Sigmoid colon (tissue), 7 donors: ENCODE results near the gene TRIO. TPM values are rescaled to one million over a fixed set of nuclear protein-coding genes. Genes with fewer than 3 reads are reported as not detected.

ENCODE experiments used
- DNase-seq: peaks from one replicate; pipeline ENCODE4 v3.0.0-alpha.2; 2019
- H3K27ac ChIP-seq, 4 donors: fragments of 200-600 bp; sonication (generic); one replicate each; pipeline ENCODE4 v1.5.1; 2016 to 2019; ENCODE audit warnings: mild to moderate bottlenecking in 1 of 4
- H3K27me3 ChIP-seq, 3 donors: fragments of 200-600 bp; sonication (generic); one replicate each; pipeline ENCODE4 v1.5.1; 2019; ENCODE audit warnings: mild to moderate bottlenecking in 1 of 3
- H3K36me3 ChIP-seq, 4 donors: fragments of 200-600 bp; sonication (generic); one replicate each; pipeline ENCODE4 v1.5.1; 2016 to 2019
- H3K4me1 ChIP-seq, 4 donors: fragments of 200-600 bp; sonication (generic); one replicate each; pipeline ENCODE4 v1.5.1; 2017 to 2019
- H3K4me3 ChIP-seq, 4 donors: fragments of 200-600 bp; sonication (generic); one replicate each; pipeline ENCODE4 v1.5.1; 2017 to 2019; ENCODE audit warnings: mild to moderate bottlenecking in 2 of 4, moderate library complexity in 1 of 4
- H3K9me3 ChIP-seq, 4 donors: fragments of 200-600 bp in 3 of 4; sonication (generic) in 3 of 4; one replicate each; pipeline versions ENCODE4 v1.5.1 to v1.6.1; 2013 to 2019
- CTCF ChIP-seq, 4 experiments: fragments of 450-650 bp in 3 of 4; fragments of 200-600 bp in 1 of 4; IDR thresholded peaks; one replicate each; pipeline ENCODE4 v1.5.1; 2016 to 2019; ENCODE audit warnings: antibody characterized with exemption in 4 of 4, mild to moderate bottlenecking in 3 of 4, moderate library complexity in 2 of 4
- EP300 ChIP-seq, 4 donors: sonication (generic); formaldehyde crosslinking; IDR thresholded peaks; one replicate each; pipeline ENCODE4 v1.6.1; 2017; ENCODE audit warnings: antibody characterized with exemption in 4 of 4
- POLR2A ChIP-seq, 2 donors: fragments of 450-650 bp; IDR thresholded peaks; one replicate each; pipeline ENCODE4 v1.6.1; 2016; ENCODE audit warnings: antibody characterized with exemption in 2 of 2, mild to moderate bottlenecking in 2 of 2, moderate library complexity in 2 of 2
- POLR2AphosphoS5 ChIP-seq, 4 donors: sonication (generic); formaldehyde crosslinking; IDR thresholded peaks; one replicate each; pipeline ENCODE4 v1.6.1; 2017; ENCODE audit warnings: antibody characterized with exemption in 4 of 4
- WGBS, 2 donors: extraction: QIAGEN DNeasy Blood & Tissue Kit; methylation state at CpG; one replicate each; pipeline ENCODE4 v1.1.7; 2013; 5-methylcytosine and 5-hydroxymethylcytosine counted together
- intact Hi-C: fragments of 100-400 bp; cut with DNase I; formaldehyde crosslinking; loops from one replicate; pipeline ENCODE4 v1.15.1; 2023
- polyA plus RNA-seq, 3 donors: library from polyadenylated mRNA; stranded (reverse); fragments of 200-250 nt; gene quantifications; one replicate each; pipeline ENCODE4 v1.2.3, GENCODE V29; 2013
- total RNA-seq, 4 donors: library from RNA; depleted of rRNA; stranded (reverse); fragments of >200 nt; gene quantifications; one replicate each; pipeline ENCODE4 v1.1.0, GENCODE V29; 2016
- donor health status: healthy with polysubstance abuse.
- donor health status: Bipolar disorder and iron deficiency.
- donor health status: healthy.

The TRIO gene
- total and polyA plus RNA-seq, 7 donors = 34.8 to 300 (median 119) TPM

GRCh38 chr5:14250084-14250695 is 107.0 kb downstream of the TRIO start:
- intact Hi-C loops = no loop called here
- peak; percentile 93 for DNase-seq
- Histone ChIP-seq H3K27me3 (no peaks in the 10 kb centered on the region), H3K4me3 (peak overlapping the region in 3 of 4 donors; percentile 5 to 18 (median 13)), H3K4me1 (peaks cover 0 to 79% (median 61%) of the 10 kb centered on the region in 4 donors), H3K9me3 (no peaks in the 10 kb centered on the region), H3K36me3 (no peaks in the 10 kb centered on the region), H3K27ac (peak overlapping the region; percentile 62 to 75 (median 68))
- peak in 2 of 4 donors; percentile 49 to 81 for TF ChIP-seq POLR2AphosphoS5 (IDR thresholded peaks at IDR 0.05)
- TF ChIP-seq EP300 (IDR thresholded peaks at IDR 0.05) = peak in 1 of 4 donors; percentile 3
- no peak for TF ChIP-seq POLR2A (IDR thresholded peaks at IDR 0.05)
- WGBS, 2 donors = 59 to 61% methylated on average over 16 of the region's 16 CpGs

GRCh38 chr5:14250748-14251701 is 107.9 kb downstream of the TRIO start:
- H3K4me3 ChIP-seq = no peak overlapping the region
- H3K27ac ChIP-seq = peak overlapping the region; percentile 62 to 75 (median 68)
- DNase-seq = no peak
- no peaks in the 10 kb centered on the region for H3K27me3 ChIP-seq
- no peaks in the 10 kb centered on the region for H3K9me3 ChIP-seq
- WGBS, 2 donors = 69 to 76% methylated on average over 11 of the region's 11 CpGs
- TF ChIP-seq POLR2A (IDR thresholded peaks at IDR 0.05) (no peak), EP300 (IDR thresholded peaks at IDR 0.05) (no peak), CTCF (IDR thresholded peaks at IDR 0.05) (no peak), POLR2AphosphoS5 (IDR thresholded peaks at IDR 0.05) (no peak)
- intact Hi-C loops = loop anchor here (1.0 kb wide), 1 partner anchor 13 kb away; no protein-coding TSS in a partner anchor
- no peaks in the 10 kb centered on the region for H3K36me3 ChIP-seq
- H3K4me1 ChIP-seq = peaks cover 0 to 72% (median 55%) of the 10 kb centered on the region in 4 donors

GRCh38 chr5:14251733-14252132 is 108.6 kb downstream of the TRIO start:
- intact Hi-C loops = loop anchor here (1.0 kb wide), 1 partner anchor 13 kb away; no protein-coding TSS in a partner anchor
- no peak for TF ChIP-seq EP300 (IDR thresholded peaks at IDR 0.05)
- no peak for TF ChIP-seq CTCF (IDR thresholded peaks at IDR 0.05)
- TF ChIP-seq POLR2A (IDR thresholded peaks at IDR 0.05) = no peak
- TF ChIP-seq POLR2AphosphoS5 (IDR thresholded peaks at IDR 0.05) = no peak
- DNase-seq = no peak
- no peaks in the 10 kb centered on the region for H3K36me3 ChIP-seq
- peaks cover 0 to 69% (median 53%) of the 10 kb centered on the region in 4 donors for H3K4me1 ChIP-seq
- H3K27ac ChIP-seq = peak overlapping the region; percentile 62 to 75 (median 68)
- H3K4me3 ChIP-seq = no peak overlapping the region
- no peaks in the 10 kb centered on the region for H3K9me3 ChIP-seq
- H3K27me3 ChIP-seq = no peaks in the 10 kb centered on the region

GRCh38 chr5:14252793-14253192 is 109.7 kb downstream of the TRIO start:
- DNase-seq = no peak
- peaks cover 0 to 76% (median 61%) of the 10 kb centered on the region in 4 donors for H3K4me1 ChIP-seq
- no peak overlapping the region for H3K4me3 ChIP-seq
- peak overlapping the region in 3 of 4 donors; percentile 24 to 75 (median 70) for H3K27ac ChIP-seq
- WGBS, 2 donors = 84 to 90% methylated on average over 4 of the region's 4 CpGs
- intact Hi-C loops = no loop called here
- TF ChIP-seq CTCF (IDR thresholded peaks at IDR 0.05) (no peak), EP300 (IDR thresholded peaks at IDR 0.05) (no peak), POLR2A (IDR thresholded peaks at IDR 0.05) (no peak), POLR2AphosphoS5 (IDR thresholded peaks at IDR 0.05) (no peak)
- no peaks in the 10 kb centered on the region for H3K9me3 ChIP-seq
- no peaks in the 10 kb centered on the region for H3K36me3 ChIP-seq
- H3K27me3 ChIP-seq = no peaks in the 10 kb centered on the region

- H3K27me3 ChIP-seq = no peaks in the 10 kb centered on the region
- no peaks in the 10 kb centered on the region for H3K9me3 ChIP-seq
- DNase-seq = no peak
- H3K4me3 ChIP-seq = no peak overlapping the region
- peaks cover 0 to 83% (median 67%) of the 10 kb centered on the region in 4 donors for H3K4me1 ChIP-seq
- intact Hi-C loops = loop anchor here (5.0 kb wide), 1 partner anchor 32 kb away; no protein-coding TSS in a partner anchor
- WGBS, 2 donors = 91 to 96% methylated on average over 2 of the region's 2 CpGs
- H3K27ac ChIP-seq = peak overlapping the region in 3 of 4 donors; percentile 2 to 22 (median 7)
- TF ChIP-seq EP300 (IDR thresholded peaks at IDR 0.05) (no peak), CTCF (IDR thresholded peaks at IDR 0.05) (no peak), POLR2A (IDR thresholded peaks at IDR 0.05) (no peak), POLR2AphosphoS5 (IDR thresholded peaks at IDR 0.05) (no peak)
- no peaks in the 10 kb centered on the region for H3K36me3 ChIP-seq
Measured at GRCh38 chr5:14254686-14255085, 111.5 kb downstream of the TRIO start.
